Body of pancreas (tissue), 4 donors: Measurements from ENCODE around the gene EFCAB9. TPM values are rescaled to one million over a fixed set of nuclear protein-coding genes. Genes with fewer than 3 reads are reported as not detected.
"Not testable (repeated sequence)": the region's sequence is repeated elsewhere in the genome, so short reads cannot be mapped to it uniquely, and the experiment has no call there.

Experiments
- ATAC-seq: fragments of 150-250 bp; one replicate; pipeline ENCODE4 v1.9.1; 2016
- DNase-seq, 4 donors: peaks; one replicate each; pipeline ENCODE4 v3.0.0-alpha.2; 2019
- H3K27ac ChIP-seq, 4 donors: fragments of 200-600 bp; sonication (generic); 1 replicate in 3 of 4; 2 replicates in 1 of 4; pipeline versions ENCODE4 v1.5.1 to v1.6.1; 2016 to 2019; ENCODE audit warnings: mild to moderate bottlenecking in 1 of 4, mixed read lengths in 1 of 4, moderate library complexity in 1 of 4
- H3K27me3 ChIP-seq, 2 donors: fragments of 200-600 bp; sonication (generic); one replicate each; pipeline ENCODE4 v1.6.0; 2016; ENCODE audit warnings: mild to moderate bottlenecking in 1 of 2
- H3K36me3 ChIP-seq, 2 donors: fragments of 200-600 bp; sonication (generic); replicated peaks in 1 of 2; 2 replicates each; pipeline ENCODE4 v1.5.1; 2016; ENCODE audit warnings: low read depth in 2 of 2; ENCODE audit not compliant: insufficient read depth in 1 of 2
- H3K4me1 ChIP-seq: fragments of 200-600 bp; sonication (generic); one replicate; pipeline ENCODE4 v1.6.0; 2016
- H3K4me3 ChIP-seq, 2 donors: fragments of 200-600 bp; sonication (generic); 1 replicate in 1 of 2; 2 replicates in 1 of 2; pipeline ENCODE4 v1.5.1; 2016 to 2019
- H3K9me3 ChIP-seq, 3 donors: fragments of 200-600 bp; sonication (generic); 1 replicate in 2 of 3; 2 replicates in 1 of 3; pipeline ENCODE4 v1.5.1; 2016
- POLR2A ChIP-seq, 3 donors: fragments of 450-650 bp; IDR thresholded peaks; one replicate each; pipeline ENCODE4 v1.6.1; 2016; ENCODE audit warnings: antibody characterized with exemption in 3 of 3, mild to moderate bottlenecking in 2 of 3
- WGBS, 2 donors: methylation state at CpG; one replicate each; pipeline ENCODE4 v1.1.5; 2017; 5-methylcytosine and 5-hydroxymethylcytosine counted together
- intact Hi-C: fragments of 100-400 bp; cut with DNase I; formaldehyde crosslinking; loops from one replicate; pipeline ENCODE4 v1.15.1; 2023
- total RNA-seq, 2 donors: library from RNA; depleted of rRNA; stranded (reverse); fragments of >200 nt; gene quantifications; one replicate each; pipeline ENCODE4 v1.1.0, GENCODE V29; 2016
- TF ChIP-seq, protein P1 (sequence below), 7 experiments: fragments of 450-650 bp in 4 of 7; fragments of 200-600 bp in 3 of 7; sonication (generic) in 3 of 7; IDR thresholded peaks; one replicate each; pipeline ENCODE4 v1.5.1; 2016 to 2019; ENCODE audit warnings: antibody characterized with exemption in 7 of 7

Gene EFCAB9
- total RNA-seq, 2 donors from 2014 or later, result not detected

GRCh38 chr5:172188893-172189692 lies 4.9 kb upstream of the EFCAB9 start:
- Histone ChIP-seq H3K27ac (peak overlapping the region in 2 of 4 donors; percentile 81 to 90), H3K9me3 (no peaks in the 10 kb centered on the region), H3K4me1 (peaks cover 15% of the 10 kb centered on the region), H3K4me3 (peak overlapping the region in 1 of 2 donors; percentile 83), H3K36me3 (no peaks in the 10 kb centered on the region), H3K27me3 (no peaks in the 10 kb centered on the region)
- DNase-seq (no peak), ATAC-seq (no peak)
- 34 to 48% methylated on average over 25 to 30 of the region's 30 CpGs for WGBS, 2 donors
- TF ChIP-seq POLR2A (IDR thresholded peaks at IDR 0.05), result no peak
- TF ChIP-seq, protein P1, sequence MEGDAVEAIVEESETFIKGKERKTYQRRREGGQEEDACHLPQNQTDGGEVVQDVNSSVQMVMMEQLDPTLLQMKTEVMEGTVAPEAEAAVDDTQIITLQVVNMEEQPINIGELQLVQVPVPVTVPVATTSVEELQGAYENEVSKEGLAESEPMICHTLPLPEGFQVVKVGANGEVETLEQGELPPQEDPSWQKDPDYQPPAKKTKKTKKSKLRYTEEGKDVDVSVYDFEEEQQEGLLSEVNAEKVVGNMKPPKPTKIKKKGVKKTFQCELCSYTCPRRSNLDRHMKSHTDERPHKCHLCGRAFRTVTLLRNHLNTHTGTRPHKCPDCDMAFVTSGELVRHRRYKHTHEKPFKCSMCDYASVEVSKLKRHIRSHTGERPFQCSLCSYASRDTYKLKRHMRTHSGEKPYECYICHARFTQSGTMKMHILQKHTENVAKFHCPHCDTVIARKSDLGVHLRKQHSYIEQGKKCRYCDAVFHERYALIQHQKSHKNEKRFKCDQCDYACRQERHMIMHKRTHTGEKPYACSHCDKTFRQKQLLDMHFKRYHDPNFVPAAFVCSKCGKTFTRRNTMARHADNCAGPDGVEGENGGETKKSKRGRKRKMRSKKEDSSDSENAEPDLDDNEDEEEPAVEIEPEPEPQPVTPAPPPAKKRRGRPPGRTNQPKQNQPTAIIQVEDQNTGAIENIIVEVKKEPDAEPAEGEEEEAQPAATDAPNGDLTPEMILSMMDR (IDR thresholded peaks at IDR 0.05), result peak in 1 of 7 experiments; percentile 14
- intact Hi-C loops, result no loop called here

GRCh38 chr5:172189693-172190296 lies 4.2 kb upstream of the EFCAB9 start:
- DNase-seq, result no peak
- H3K27me3 ChIP-seq, result no peaks in the 10 kb centered on the region
- no peak for TF ChIP-seq POLR2A (IDR thresholded peaks at IDR 0.05)
- TF ChIP-seq, protein P1 (IDR thresholded peaks at IDR 0.05), result no peak
- H3K4me3 ChIP-seq, result no peak overlapping the region
- ATAC-seq, result no peak
- no peaks in the 10 kb centered on the region for H3K36me3 ChIP-seq
- H3K4me1 ChIP-seq, result peaks cover 15% of the 10 kb centered on the region
- WGBS, 2 donors, result 72 to 77% methylated on average over 3 of the region's 3 CpGs
- H3K9me3 ChIP-seq, result no peaks in the 10 kb centered on the region
- H3K27ac ChIP-seq, result no peak overlapping the region
- intact Hi-C loops, result no loop called here

DNA sequence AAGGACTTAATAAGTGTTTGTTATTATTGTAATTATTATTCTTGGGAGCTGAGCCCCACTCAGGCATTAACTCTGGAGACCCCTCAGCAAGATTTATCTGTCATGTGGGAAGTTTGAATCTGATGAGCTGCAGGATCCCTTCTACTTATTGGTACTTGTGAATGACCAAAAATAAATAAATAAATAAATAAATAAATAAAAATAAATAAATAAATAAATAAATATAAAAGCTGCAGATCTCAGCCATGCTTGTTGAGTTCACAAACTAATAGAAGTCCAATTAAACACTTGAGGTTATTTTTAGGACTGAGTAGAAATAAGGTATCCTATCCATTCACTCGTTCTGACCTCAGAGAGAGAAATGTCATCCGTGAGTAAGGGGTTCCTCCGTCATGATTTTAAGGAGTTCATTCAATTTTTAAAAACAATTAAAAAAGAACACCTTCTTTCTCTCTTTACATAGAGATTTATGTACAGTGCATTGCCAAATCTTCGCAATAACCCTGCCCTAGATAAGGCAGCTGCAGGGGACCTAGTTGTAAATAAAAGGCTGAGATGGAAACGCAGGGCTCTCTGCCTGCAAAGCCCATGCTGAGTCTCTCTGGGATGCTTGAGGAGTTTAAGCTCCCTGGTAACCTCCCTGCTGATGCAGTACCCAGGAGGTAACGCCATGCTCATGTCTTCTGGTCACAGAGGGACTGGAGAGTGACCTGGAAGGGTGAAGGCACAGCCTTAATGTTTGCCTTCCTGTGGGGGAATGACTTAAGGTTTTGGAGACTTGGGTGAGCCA lies 1.2 kb downstream of the EFCAB9 start:
- Histone ChIP-seq H3K4me1 (no peaks in the 10 kb centered on the region), H3K36me3 (no peaks in the 10 kb centered on the region), H3K27ac (no peak overlapping the region), H3K9me3 (no peaks in the 10 kb centered on the region), H3K27me3 (no peaks in the 10 kb centered on the region), H3K4me3 (no peak overlapping the region)
- no peak for ATAC-seq
- no peak for TF ChIP-seq POLR2A (IDR thresholded peaks at IDR 0.05)
- TF ChIP-seq, protein P1 (IDR thresholded peaks at IDR 0.05), result no peak
- WGBS, 2 donors, result 57 to 59% methylated on average over 5 to 6 of the region's 6 CpGs
- intact Hi-C loops, result no loop called here
- DNase-seq, result peak in 1 of 4 donors; percentile 3

DNA sequence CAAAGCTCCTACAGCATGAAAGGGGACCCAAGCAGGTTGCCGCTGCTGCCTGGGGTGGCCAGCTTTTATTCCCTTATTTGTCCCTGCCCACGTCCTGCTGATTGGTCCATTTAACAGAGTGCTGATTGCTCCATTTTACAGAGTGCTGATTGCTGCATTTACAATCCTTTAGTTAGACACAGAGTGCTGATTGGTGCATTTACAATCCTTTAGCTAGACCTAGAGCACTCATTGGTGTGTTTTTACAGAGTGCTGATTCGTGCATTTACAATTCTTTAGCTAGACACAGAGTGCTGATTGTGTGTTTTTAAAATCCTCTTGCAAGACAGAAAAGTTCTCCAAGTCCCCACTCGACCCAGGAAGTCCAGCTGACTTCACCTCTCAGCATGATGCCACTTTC lies 3.8 kb downstream of the EFCAB9 start:
- DNase-seq, H3K27ac ChIP-seq, H3K4me1 ChIP-seq, H3K4me3 ChIP-seq, ATAC-seq, H3K36me3 ChIP-seq, H3K9me3 ChIP-seq, intact Hi-C loops, H3K27me3 ChIP-seq: not testable (repeated sequence)
- 77 to 78% methylated on average over 4 of the region's 4 CpGs for WGBS, 2 donors

- Histone ChIP-seq H3K4me1 (no peaks in the 10 kb centered on the region), H3K9me3 (no peaks in the 10 kb centered on the region), H3K4me3 (no peak overlapping the region), H3K27ac (no peak overlapping the region), H3K36me3 (no peaks in the 10 kb centered on the region), H3K27me3 (no peaks in the 10 kb centered on the region)
- WGBS, 2 donors, result 75 to 80% methylated on average over 10 of the region's 10 CpGs
- intact Hi-C loops, result no loop called here
- DNase-seq, result no peak
- no peak for ATAC-seq
- TF ChIP-seq, protein P1 (IDR thresholded peaks at IDR 0.05), result no peak
- no peak for TF ChIP-seq POLR2A (IDR thresholded peaks at IDR 0.05)
Observed at GRCh38 chr5:172199446-172199845, 5.5 kb downstream of the EFCAB9 start.
